Measurements from ENCODE around the gene ABCG4.

DNA sequence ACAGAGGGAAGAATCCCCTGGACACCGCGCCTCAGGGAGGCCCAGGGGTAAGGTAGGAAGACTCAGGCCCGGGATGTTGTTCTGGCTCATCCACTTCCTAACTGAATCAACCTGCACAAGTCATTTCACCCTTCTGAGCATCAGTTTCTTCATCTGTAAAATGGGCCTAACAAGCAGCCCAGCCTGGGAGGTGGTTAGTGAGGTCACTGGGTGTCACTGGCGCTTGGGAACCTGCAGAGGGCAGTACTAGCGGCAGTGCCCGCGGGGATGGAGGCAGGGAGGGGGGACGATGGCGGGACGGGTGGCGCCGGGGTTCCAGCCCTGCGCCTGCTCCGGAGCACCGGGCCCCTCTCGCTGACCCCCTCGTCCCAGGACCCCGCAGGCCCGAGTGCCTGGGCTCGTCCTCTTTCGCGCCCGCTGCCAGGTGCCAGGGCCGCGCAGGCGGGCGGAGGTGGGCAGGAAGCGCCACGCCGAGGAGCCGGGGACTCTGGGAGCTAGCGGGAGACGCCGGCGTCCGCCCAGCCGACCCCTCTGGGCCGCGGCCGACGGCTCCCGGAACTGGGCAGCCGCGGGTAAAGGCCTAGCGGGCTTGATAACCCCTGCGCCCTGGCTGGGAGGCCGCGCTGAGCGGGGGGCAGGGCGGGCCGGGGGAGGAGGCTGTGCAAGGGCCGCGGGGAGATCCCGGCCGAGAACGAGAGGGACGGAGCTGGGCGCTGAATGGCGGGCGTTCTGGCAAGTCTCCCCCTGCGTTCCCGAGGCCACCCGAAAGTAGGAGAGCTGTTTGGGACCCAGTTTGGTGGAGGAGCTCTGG, 19.8 kb downstream of the ABCG4 start, which contains the start of gene NLRX1:
- peak; percentile 62 to 89 for TF ChIP-seq POLR2A (IDR thresholded peaks at IDR 0.05)
- TF ChIP-seq, protein P1, sequence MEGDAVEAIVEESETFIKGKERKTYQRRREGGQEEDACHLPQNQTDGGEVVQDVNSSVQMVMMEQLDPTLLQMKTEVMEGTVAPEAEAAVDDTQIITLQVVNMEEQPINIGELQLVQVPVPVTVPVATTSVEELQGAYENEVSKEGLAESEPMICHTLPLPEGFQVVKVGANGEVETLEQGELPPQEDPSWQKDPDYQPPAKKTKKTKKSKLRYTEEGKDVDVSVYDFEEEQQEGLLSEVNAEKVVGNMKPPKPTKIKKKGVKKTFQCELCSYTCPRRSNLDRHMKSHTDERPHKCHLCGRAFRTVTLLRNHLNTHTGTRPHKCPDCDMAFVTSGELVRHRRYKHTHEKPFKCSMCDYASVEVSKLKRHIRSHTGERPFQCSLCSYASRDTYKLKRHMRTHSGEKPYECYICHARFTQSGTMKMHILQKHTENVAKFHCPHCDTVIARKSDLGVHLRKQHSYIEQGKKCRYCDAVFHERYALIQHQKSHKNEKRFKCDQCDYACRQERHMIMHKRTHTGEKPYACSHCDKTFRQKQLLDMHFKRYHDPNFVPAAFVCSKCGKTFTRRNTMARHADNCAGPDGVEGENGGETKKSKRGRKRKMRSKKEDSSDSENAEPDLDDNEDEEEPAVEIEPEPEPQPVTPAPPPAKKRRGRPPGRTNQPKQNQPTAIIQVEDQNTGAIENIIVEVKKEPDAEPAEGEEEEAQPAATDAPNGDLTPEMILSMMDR (IDR thresholded peaks at IDR 0.05), result peak; percentile 71 to 93 (median 88)

Measured in adrenal gland (tissue), 5 donors.